Measurements from ENCODE around the gene CTTN.
A peak's percentile ranks its signal among the peaks of the same experiment; 100 is the strongest.

The CTTN gene

DNA sequence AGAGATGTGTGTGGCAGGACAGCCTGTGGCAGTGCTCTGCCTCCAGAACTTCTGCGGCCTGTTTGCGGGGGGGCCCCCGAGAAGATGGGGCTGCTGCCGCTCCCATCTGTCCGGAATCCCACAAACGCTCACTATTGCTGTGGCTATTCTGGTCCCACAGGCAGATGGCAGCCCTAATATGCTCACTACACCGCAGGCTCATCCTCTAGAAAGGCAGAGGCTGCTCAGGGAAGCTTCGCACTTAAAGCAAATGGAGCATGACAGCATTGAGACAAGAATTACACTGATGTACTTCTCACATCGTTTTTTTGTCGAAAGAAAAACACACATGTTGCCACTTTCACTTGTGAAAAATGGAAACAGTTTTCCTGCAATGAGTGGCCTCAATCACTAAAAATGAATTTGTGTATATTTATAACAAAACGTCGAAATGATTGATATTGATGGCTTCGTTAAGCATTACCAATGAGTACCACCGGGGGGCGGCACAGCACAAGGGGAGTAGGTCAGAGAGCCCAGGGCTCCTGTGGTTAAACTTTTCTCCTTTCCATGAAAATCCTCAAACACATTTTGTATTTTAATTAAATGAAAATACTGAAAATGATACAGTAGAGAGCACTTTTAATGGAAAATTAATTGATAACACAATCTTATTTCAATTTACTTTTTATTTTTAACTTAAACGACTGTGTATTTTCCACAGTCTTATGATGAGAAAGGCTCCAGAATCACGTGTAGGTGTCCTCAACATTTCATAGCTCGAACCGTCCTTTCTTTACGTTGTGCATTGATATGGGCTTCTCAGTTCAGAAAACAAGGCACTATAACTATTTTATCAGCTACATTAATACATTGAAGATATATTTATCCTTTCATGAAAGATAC is 69.1 kb downstream of the CTTN start:
- Histone ChIP-seq H3F3A (ENCODE audit: insufficient read depth, low read length) (no peaks in the 10 kb centered on the region), H3K9me3 (ENCODE audit: low read length) (no peaks in the 10 kb centered on the region; the same call in 1 of the 2 replicates), H3K9ac (ENCODE audit: low read length) (no peak overlapping the region), H3K27me3 (ENCODE audit: insufficient read depth, low read length) (no peaks in the 10 kb centered on the region), H2AFZ (ENCODE audit: low read length) (no peak overlapping the region), H4K20me1 (ENCODE audit: insufficient read depth, low read length) (no peaks in the 10 kb centered on the region), H3K36me3 (ENCODE audit: insufficient read depth, low read length) (no peaks in the 10 kb centered on the region), H3K4me3 (ENCODE audit: low read depth, low read length, poor library complexity, severe bottlenecking) (no peak overlapping the region), H3K79me2 (ENCODE audit: insufficient read depth, low read length) (no peaks in the 10 kb centered on the region), H3K27ac (ENCODE audit: low read depth, low read length, poor library complexity, severe bottlenecking) (no peak overlapping the region), H3K4me2 (ENCODE audit: low read length) (no peak overlapping the region), H3K4me1 (ENCODE audit: insufficient read depth, low read length, severe bottlenecking) (no peaks in the 10 kb centered on the region), H3K9me2 (ENCODE audit: low read depth, low read length) (no peaks in the 10 kb centered on the region)
- TF ChIP-seq, protein P1, sequence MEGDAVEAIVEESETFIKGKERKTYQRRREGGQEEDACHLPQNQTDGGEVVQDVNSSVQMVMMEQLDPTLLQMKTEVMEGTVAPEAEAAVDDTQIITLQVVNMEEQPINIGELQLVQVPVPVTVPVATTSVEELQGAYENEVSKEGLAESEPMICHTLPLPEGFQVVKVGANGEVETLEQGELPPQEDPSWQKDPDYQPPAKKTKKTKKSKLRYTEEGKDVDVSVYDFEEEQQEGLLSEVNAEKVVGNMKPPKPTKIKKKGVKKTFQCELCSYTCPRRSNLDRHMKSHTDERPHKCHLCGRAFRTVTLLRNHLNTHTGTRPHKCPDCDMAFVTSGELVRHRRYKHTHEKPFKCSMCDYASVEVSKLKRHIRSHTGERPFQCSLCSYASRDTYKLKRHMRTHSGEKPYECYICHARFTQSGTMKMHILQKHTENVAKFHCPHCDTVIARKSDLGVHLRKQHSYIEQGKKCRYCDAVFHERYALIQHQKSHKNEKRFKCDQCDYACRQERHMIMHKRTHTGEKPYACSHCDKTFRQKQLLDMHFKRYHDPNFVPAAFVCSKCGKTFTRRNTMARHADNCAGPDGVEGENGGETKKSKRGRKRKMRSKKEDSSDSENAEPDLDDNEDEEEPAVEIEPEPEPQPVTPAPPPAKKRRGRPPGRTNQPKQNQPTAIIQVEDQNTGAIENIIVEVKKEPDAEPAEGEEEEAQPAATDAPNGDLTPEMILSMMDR (IDR thresholded peaks at IDR 0.05; ENCODE audit: low read length), result peak; percentile 85
- TF ChIP-seq EZH2 (IDR thresholded peaks at IDR 0.05; ENCODE audit: borderline replicate concordance, low read length), result no peak

DNA sequence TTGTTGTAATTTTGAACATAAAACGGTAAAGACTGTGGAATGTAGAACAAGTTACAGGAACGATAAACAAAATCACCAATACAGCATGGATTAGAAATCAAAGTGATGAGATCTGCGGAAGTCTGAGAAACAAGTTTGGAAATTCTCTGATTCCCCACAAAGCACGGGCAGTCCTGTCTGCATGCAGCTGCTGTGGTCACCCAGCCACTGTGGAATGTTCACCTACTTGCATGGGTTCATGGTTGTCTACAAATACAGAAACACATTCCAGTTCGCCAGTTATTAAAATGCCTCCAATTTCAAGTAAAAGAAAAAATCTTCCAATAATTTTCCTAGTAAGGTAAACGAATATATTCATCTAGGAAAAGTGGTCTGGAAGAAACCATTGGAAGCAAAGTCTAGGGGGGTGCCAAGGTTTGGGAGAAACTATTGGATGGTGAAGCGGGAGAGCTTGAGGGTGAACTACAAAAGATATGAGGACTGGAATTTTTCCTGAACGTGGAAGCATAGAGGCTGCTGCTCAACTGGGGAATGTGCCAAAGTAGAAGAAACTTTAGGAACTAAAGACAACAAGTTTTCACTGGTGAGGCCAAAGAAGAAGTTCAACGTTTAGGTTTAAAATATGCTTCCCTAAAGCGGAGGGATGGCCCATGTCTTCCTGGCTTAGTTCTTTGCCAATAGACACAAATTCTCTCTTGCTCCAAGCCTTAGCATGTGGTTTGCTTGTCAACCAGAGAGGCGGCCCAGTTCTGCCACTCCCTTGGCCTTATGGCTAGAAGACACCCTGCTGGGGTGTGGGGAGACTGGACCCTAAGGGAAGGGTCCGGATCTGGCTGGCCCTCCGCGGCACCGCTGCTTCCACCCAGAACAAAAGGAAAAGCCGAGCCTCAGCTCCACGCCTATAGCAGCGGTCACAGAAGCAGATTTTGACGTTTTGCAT is 70.2 kb downstream of the CTTN start:
- H3K4me1 ChIP-seq (ENCODE audit: insufficient read depth, low read length, severe bottlenecking), result no peaks in the 10 kb centered on the region
- no peak for TF ChIP-seq EZH2 (IDR thresholded peaks at IDR 0.05; ENCODE audit: borderline replicate concordance, low read length)
- TF ChIP-seq, protein P1 (IDR thresholded peaks at IDR 0.05; ENCODE audit: low read length), result no peak
- no peak overlapping the region for H2AFZ ChIP-seq (ENCODE audit: low read length)
- H3K36me3 ChIP-seq (ENCODE audit: insufficient read depth, low read length), result no peaks in the 10 kb centered on the region
- H3K9me2 ChIP-seq (ENCODE audit: low read depth, low read length), result no peaks in the 10 kb centered on the region
- no peaks in the 10 kb centered on the region for H3K27me3 ChIP-seq (ENCODE audit: insufficient read depth, low read length)
- no peak overlapping the region for H3K4me2 ChIP-seq (ENCODE audit: low read length)
- H3K79me2 ChIP-seq (ENCODE audit: insufficient read depth, low read length), result no peaks in the 10 kb centered on the region
- H3K9me3 ChIP-seq (ENCODE audit: low read length), result no peaks in the 10 kb centered on the region
- no peaks in the 10 kb centered on the region for H4K20me1 ChIP-seq (ENCODE audit: insufficient read depth, low read length)
- no peak overlapping the region for H3K27ac ChIP-seq (ENCODE audit: low read depth, low read length, poor library complexity, severe bottlenecking)
- no peak overlapping the region for H3K4me3 ChIP-seq (ENCODE audit: low read depth, low read length, poor library complexity, severe bottlenecking)
- no peak overlapping the region for H3K9ac ChIP-seq (ENCODE audit: low read length)
- H3F3A ChIP-seq (ENCODE audit: insufficient read depth, low read length), result no peaks in the 10 kb centered on the region

DNA sequence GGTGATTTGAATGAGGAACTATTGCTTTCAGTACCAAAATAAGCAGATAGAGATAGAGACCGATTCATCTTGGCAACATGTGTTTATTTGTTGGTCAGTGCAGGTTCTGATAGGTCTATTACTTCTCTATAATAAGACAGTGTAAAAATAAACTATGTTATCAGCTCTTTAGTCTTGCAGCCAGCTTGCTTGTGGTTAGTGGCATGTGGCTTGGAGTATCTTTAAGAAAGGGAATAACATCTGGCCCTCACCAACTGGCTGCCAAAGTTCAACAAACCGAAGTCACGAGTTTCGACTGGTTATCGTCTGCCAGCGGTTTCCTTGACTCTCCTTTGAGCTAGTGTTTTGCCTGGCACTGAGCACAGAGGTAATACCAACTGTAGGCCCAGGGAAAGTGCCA is 71.8 kb downstream of the CTTN start:
- Histone ChIP-seq H3F3A (ENCODE audit: insufficient read depth, low read length) (no peaks in the 10 kb centered on the region), H4K20me1 (ENCODE audit: insufficient read depth, low read length) (no peaks in the 10 kb centered on the region), H2AFZ (ENCODE audit: low read length) (no peak overlapping the region), H3K4me3 (ENCODE audit: low read depth, low read length, poor library complexity, severe bottlenecking) (no peak overlapping the region), H3K9me2 (ENCODE audit: low read depth, low read length) (no peaks in the 10 kb centered on the region), H3K27ac (ENCODE audit: low read depth, low read length, poor library complexity, severe bottlenecking) (no peak overlapping the region), H3K79me2 (ENCODE audit: insufficient read depth, low read length) (no peaks in the 10 kb centered on the region), H3K4me1 (ENCODE audit: insufficient read depth, low read length, severe bottlenecking) (no peaks in the 10 kb centered on the region), H3K9me3 (ENCODE audit: low read length) (no peaks in the 10 kb centered on the region), H3K9ac (ENCODE audit: low read length) (no peak overlapping the region), H3K36me3 (ENCODE audit: insufficient read depth, low read length) (no peaks in the 10 kb centered on the region), H3K4me2 (ENCODE audit: low read length) (no peak overlapping the region), H3K27me3 (ENCODE audit: insufficient read depth, low read length) (no peaks in the 10 kb centered on the region)
- TF ChIP-seq, protein P1 (IDR thresholded peaks at IDR 0.05; ENCODE audit: low read length), result no peak
- TF ChIP-seq EZH2 (IDR thresholded peaks at IDR 0.05; ENCODE audit: borderline replicate concordance, low read length), result no peak

All from OCI-LY1 (cell line).